SK-N-SH treated with all-trans-retinoic acid at 6 μM for 48 hours (cell line): ENCODE measurements around the gene IQCK.

Source experiments
- CSRNP3 ChIP-seq: fragments of 250-450 bp; sonication (Bioruptor Pico); IDR thresholded peaks from 2 replicates; pipeline ENCODE4 v1.5.1; 2021; ENCODE audit warnings: mild to moderate bottlenecking, moderate library complexity
- GLIS3 ChIP-seq: fragments of 250-450 bp; sonication (Bioruptor Pico); IDR thresholded peaks from 2 replicates; pipeline ENCODE4 v1.5.0; 2020; ENCODE audit warnings: mild to moderate bottlenecking, moderate library complexity

DNA sequence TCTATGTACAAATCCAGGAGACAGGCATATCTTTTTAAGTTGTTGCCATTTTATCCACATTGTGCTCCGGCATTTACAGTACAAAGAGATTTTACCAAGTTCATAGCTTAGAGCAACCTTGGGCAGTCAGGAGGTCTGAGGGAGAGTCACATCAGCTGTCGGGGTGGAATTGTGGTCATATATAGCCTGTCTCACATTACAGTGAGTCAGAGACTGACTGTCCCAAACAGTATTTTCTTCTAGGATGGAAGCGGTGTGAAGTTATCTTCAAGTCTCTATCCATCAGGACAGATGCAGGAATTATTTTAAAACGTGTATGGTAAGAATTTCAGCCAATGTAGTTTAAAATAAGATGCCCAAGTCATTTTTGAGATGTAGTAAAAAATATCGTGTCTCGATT, 113.6 kb downstream of the IQCK start:
- no peak for TF ChIP-seq GLIS3 (CRISPR knock-in tag)
- no peak for TF ChIP-seq CSRNP3 (CRISPR knock-in tag)
